ENCODE results near the gene RTL1. TPM values are rescaled to one million over a fixed set of nuclear protein-coding genes. Genes with fewer than 3 reads are reported as not detected.

RTL1 gene
- total and polyA plus RNA-seq, 2 of the 13 experiments (the other 11 are each of a cell fraction or from before 2014, with no cell fraction given) = not detected

- intact Hi-C loops (cut with micrococcal nuclease; ENCODE audit: unreplicated experiment) = no loop called here
- Histone ChIP-seq H4K20me1 (ENCODE audit: insufficient read depth, low read length) (no peaks in the 10 kb centered on the region), H3K9ac (ENCODE audit: insufficient read depth, low read depth, low read length) (no peak overlapping the region), H3K4me2 (ENCODE audit: low read depth, low read length) (no peak overlapping the region), H3K27me3 (ENCODE audit: control insufficient read depth in 1 of 2, insufficient read depth in 2 of 2, low read length in 2 of 2) (peaks cover 6 to 19% of the 10 kb centered on the region in 2 experiments; a peak in 4 of 5 replicates), H3K79me2 (ENCODE audit: insufficient read depth, low read length) (no peaks in the 10 kb centered on the region), H3K36me3 (replicated peaks in 1 of 2; ENCODE audit: control insufficient read depth in 1 of 2, insufficient read depth in 2 of 2, low read length in 2 of 2) (no peaks in the 10 kb centered on the region), H3K27ac (ENCODE audit: extremely low read length, insufficient read depth, low read length) (no peak overlapping the region), H3K9me3 (ENCODE audit: low read length) (no peaks in the 10 kb centered on the region), H3K4me1 (ENCODE audit: insufficient read depth, low read length) (peaks cover 70% of the 10 kb centered on the region), H2AFZ (ENCODE audit: low read length) (no peak overlapping the region), H3K4me3 (replicated peaks in 1 of 3; ENCODE audit: insufficient read depth in 1 of 3, low read depth in 2 of 3, low read length in 3 of 3) (no peak overlapping the region)
- no peak for FAIRE-seq
- ChIA-PET POLR2A (interaction anchor here (1.5 kb wide), 1 partner anchor 44 kb away, joined by 3 read pairs; no protein-coding TSS in a partner anchor), CTCF (ENCODE audit: low intra/inter-chr PET ratio, low total read pairs) (no interaction called here)
- in situ Hi-C loops (cut with HindIII; ENCODE audit: extremely low pct_ligation_motif_present, low pct_unique_long_range_greater_than_20kb) = no loop called here
- no peak for DNase-seq (ENCODE audit: low spot score)
- TF ChIP-seq ZNF546 (CRISPR knock-in tag; conservative IDR thresholded peaks at IDR 0.05) (no peak), ARID3A (IDR thresholded peaks at IDR 0.05; ENCODE audit: low read depth, low read length) (no peak), TCF7L2 (IDR thresholded peaks at IDR 0.05; ENCODE audit: low read depth, low read length) (no peak), SNAPC2 (CRISPR knock-in tag; IDR thresholded peaks at IDR 0.05) (no peak), HOXA9 (CRISPR knock-in tag; IDR thresholded peaks at IDR 0.05; ENCODE audit: borderline replicate concordance) (no peak), ZNF614 (CRISPR knock-in tag; IDR thresholded peaks at IDR 0.05; ENCODE audit: borderline replicate concordance) (no peak), FOXO1 (CRISPR knock-in tag; IDR thresholded peaks at IDR 0.05) (no peak), ZNF724P (CRISPR knock-in tag; IDR thresholded peaks at IDR 0.05; ENCODE audit: borderline replicate concordance) (no peak), RAD21 (CRISPR knock-in tag; IDR thresholded peaks at IDR 0.05) (no peak), ZNF841 (CRISPR knock-in tag; IDR thresholded peaks at IDR 0.05; ENCODE audit: borderline replicate concordance) (no peak), RFX3 (CRISPR knock-in tag; IDR thresholded peaks at IDR 0.05) (no peak), RORA (CRISPR knock-in tag; IDR thresholded peaks at IDR 0.05) (no peak), ZNF816 (CRISPR knock-in tag; IDR thresholded peaks at IDR 0.05; ENCODE audit: borderline replicate concordance) (no peak), BATF2 (CRISPR knock-in tag; IDR thresholded peaks at IDR 0.05) (no peak)
- no peak for ATAC-seq
- 84% methylated on average over 19 of the region's 20 CpGs for WGBS (ENCODE audit: low lambda C conversion rate)
- BruUV-seq (replicated peaks) = no TSS peak
Observed at GRCh38 chr14:100856056-100856950, 47.2 kb downstream of the RTL1 start.
